Chondrocyte (in vitro differentiated cells): ENCODE results near the gene LRRC2. TPM values are rescaled to one million over a fixed set of nuclear protein-coding genes. Genes with fewer than 3 reads are reported as not detected.

ENCODE experiments used
- DNase-seq: peaks from one replicate; pipeline ENCODE4 v3.0.0; 2021; ENCODE audit warnings: mixed read lengths, low spot score
- H3K27ac Mint-ChIP-seq: one replicate; pipeline ENCODE4 v1.8.0; 2021; ENCODE audit warnings: mild to moderate bottlenecking, moderate library complexity, mixed read lengths; ENCODE audit not compliant: unreplicated experiment
- H3K27me3 Mint-ChIP-seq: 2 replicates; pipeline ENCODE4 v1.8.0; 2021; ENCODE audit warnings: low read depth, mixed read lengths
- H3K36me3 Mint-ChIP-seq: 2 replicates; pipeline ENCODE4 v1.8.0; 2021; ENCODE audit warnings: low read depth, mixed read lengths
- H3K4me1 Mint-ChIP-seq: 2 replicates; pipeline ENCODE4 v1.8.0; 2021; ENCODE audit warnings: low read depth, mild to moderate bottlenecking, mixed read lengths
- H3K4me3 Mint-ChIP-seq: one replicate; pipeline ENCODE4 v1.8.0; 2021; ENCODE audit warnings: mild to moderate bottlenecking, moderate library complexity, mixed read lengths; ENCODE audit not compliant: unreplicated experiment
- H3K9me3 Mint-ChIP-seq: 2 replicates; pipeline ENCODE4 v1.8.0; 2021; ENCODE audit warnings: low read depth, mixed read lengths
- CTCF ChIP-seq: fragments of 200-600 bp; sonication (generic); IDR thresholded peaks from 2 replicates; pipeline ENCODE4 v1.5.0; 2021; ENCODE audit warnings: antibody characterized with exemption, mild to moderate bottlenecking, moderate library complexity
- total RNA-seq: library from RNA; stranded (reverse); gene quantifications from 3 replicates; pipeline ENCODE4 v1.2.1, GENCODE V29; 2021

Gene LRRC2
- total RNA-seq, 1 donor from 2014 or later = 1.9 TPM

GRCh38 chr3:46484388-46484787 lies 81.7 kb downstream of the LRRC2 start:
- Mint-ChIP-seq H3K4me1 (peaks cover 7% of the 10 kb centered on the region), H3K4me3 (no peak overlapping the region), H3K27ac (no peak overlapping the region), H3K9me3 (no peaks in the 10 kb centered on the region), H3K27me3 (peaks cover 14% of the 10 kb centered on the region), H3K36me3 (no peaks in the 10 kb centered on the region)
- DNase-seq = no peak
- TF ChIP-seq CTCF = no peak

GRCh38 chr3:46483825-46484224 lies 82.3 kb downstream of the LRRC2 start:
- no peak for DNase-seq
- Mint-ChIP-seq H3K27ac (no peak overlapping the region), H3K4me1 (peaks cover 4% of the 10 kb centered on the region), H3K9me3 (no peaks in the 10 kb centered on the region), H3K36me3 (no peaks in the 10 kb centered on the region), H3K27me3 (peaks cover 15% of the 10 kb centered on the region), H3K4me3 (no peak overlapping the region)
- no peak for TF ChIP-seq CTCF

- Mint-ChIP-seq H3K36me3 (no peaks in the 10 kb centered on the region), H3K27me3 (peaks cover 24% of the 10 kb centered on the region)
These were observed 83.3 kb downstream of the LRRC2 start for GRCh38 chr3:46482632-46483350.

GRCh38 chr3:46481636-46482035 lies 84.5 kb downstream of the LRRC2 start:
- DNase-seq = no peak
- TF ChIP-seq CTCF = no peak
- peaks cover 35% of the 10 kb centered on the region for H3K27me3 Mint-ChIP-seq
- no peak overlapping the region for H3K4me3 Mint-ChIP-seq
- H3K27ac Mint-ChIP-seq = no peak overlapping the region
- H3K9me3 Mint-ChIP-seq = no peaks in the 10 kb centered on the region
- no peaks in the 10 kb centered on the region for H3K36me3 Mint-ChIP-seq
- H3K4me1 Mint-ChIP-seq = no peaks in the 10 kb centered on the region

More at GRCh38 chr3:46482632-46483350, 83.3 kb downstream of the LRRC2 start:
- Mint-ChIP-seq H3K9me3 (no peaks in the 10 kb centered on the region), H3K4me3 (no peak overlapping the region), H3K27ac (no peak overlapping the region), H3K4me1 (no peaks in the 10 kb centered on the region)
- TF ChIP-seq CTCF = no peak
- DNase-seq = no peak

GRCh38 chr3:46480491-46481195 lies 85.5 kb downstream of the LRRC2 start:
- Mint-ChIP-seq H3K4me1 (no peaks in the 10 kb centered on the region), H3K36me3 (no peaks in the 10 kb centered on the region), H3K27me3 (peaks cover 38% of the 10 kb centered on the region), H3K4me3 (no peak overlapping the region), H3K9me3 (peaks cover 1% of the 10 kb centered on the region), H3K27ac (no peak overlapping the region)
- DNase-seq = no peak
- no peak for TF ChIP-seq CTCF
